Measurements from ENCODE around the gene RHEBL1.

- TF ChIP-seq CTCF (IDR thresholded peaks at IDR 0.05): no peak
- no peak for TF ChIP-seq SP1 (CRISPR knock-in tag; conservative IDR thresholded peaks at IDR 0.05)
- no peak for TF ChIP-seq NR3C1 (CRISPR knock-in tag; conservative IDR thresholded peaks at IDR 0.05; ENCODE audit: low read depth)
Measured at GRCh38 chr12:49092086-49092815, 22.5 kb upstream of the RHEBL1 start.
